NCI-H1092 (cell line): ENCODE measurements around the gene SCGB1D4.

Source experiments
- DNase-seq: peaks from one replicate; lab custom pipeline; 2025; lab: John Stamatoyannopoulos, UW

SCGB1D4 gene

DNA sequence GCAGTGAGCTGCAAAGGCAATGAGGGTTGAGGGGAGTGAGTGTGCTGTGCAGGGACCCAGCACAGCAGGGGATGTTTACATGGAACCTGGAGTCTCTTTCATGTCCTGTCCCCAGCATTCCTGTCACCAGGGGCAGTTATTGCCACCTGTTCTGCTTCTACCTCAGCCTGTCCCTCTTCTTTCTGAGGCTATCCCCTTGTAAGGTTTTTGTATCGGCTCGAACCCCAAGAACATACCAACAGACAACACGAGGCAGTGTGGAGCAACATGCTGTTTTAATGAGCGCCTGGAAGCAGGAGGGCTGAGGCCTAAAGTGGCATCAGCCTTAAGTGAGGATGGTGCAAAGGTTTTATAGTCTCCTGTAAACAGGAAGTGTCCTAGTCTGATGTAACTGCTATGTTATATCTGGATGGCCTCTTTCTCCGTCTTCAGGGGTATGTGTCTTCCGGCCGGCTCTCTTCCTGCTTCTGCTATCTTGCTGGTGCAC is 25.0 kb downstream of the SCGB1D4 start:
- DNase-seq, result no peak

- no peak for DNase-seq
Observed at GRCh38 chr11:62273284-62273683, 25.6 kb downstream of the SCGB1D4 start.

DNA sequence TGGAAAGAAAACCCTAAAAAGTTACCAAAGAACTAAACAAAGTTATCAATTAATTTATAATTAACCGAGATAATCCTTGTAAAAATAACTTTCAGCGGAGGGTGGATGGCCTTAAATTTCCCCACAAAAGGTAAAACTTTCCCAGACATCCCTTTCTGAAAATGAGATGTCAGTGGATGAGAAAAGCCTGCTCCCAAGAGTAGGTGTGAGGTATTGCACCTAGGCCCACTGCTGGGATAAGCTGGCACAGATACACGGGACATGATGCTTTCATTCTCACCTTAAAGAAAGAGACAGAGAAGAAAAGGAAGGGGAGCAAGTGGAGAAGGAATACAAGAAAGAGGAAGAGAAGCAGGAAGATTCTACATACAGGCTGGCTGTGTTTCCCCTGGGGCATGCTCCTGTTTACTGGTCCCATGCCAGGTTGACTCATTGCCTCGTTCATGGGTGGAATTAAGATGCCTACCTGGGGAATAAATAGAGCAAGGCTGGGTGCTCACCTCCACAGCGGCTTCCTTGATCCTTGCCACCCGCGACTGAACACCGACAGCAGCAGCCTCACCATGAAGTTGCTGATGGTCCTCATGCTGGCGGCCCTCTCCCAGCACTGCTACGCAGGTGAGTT is 29.1 kb downstream of the SCGB1D4 start, which contains the start of gene SCGB2A2:
Gene SCGB2A2 (plus strand): TSS at position 505 of the 625 bp plus-strand sequence. CDS start 59 bp downstream, at position 564.
- no peak for DNase-seq

GRCh38 chr11:62267576-62267975 is 31.3 kb downstream of the SCGB1D4 start:
- no peak for DNase-seq

DNA sequence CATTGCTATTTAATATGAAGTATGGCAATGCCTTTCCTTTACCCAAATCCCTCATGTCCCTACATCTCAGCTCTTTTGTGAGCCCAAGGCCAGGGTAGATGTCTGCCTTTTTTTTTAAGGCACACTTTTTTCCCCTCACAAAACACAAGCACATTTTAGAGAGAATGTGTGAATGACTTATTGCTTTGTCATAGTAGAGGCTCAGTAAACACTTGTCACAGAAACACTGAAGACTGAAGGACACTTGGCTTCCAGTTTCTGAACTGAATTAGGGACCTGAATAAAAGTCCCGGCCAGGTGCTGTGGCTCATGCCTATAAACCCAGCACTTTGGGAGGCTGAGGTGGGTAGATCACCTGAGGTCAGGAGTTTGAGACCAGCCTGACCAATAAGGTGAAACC is 31.8 kb downstream of the SCGB1D4 start:
- no peak for DNase-seq

GRCh38 chr11:62266558-62266957 is 32.3 kb downstream of the SCGB1D4 start:
- DNase-seq, result no peak

DNA sequence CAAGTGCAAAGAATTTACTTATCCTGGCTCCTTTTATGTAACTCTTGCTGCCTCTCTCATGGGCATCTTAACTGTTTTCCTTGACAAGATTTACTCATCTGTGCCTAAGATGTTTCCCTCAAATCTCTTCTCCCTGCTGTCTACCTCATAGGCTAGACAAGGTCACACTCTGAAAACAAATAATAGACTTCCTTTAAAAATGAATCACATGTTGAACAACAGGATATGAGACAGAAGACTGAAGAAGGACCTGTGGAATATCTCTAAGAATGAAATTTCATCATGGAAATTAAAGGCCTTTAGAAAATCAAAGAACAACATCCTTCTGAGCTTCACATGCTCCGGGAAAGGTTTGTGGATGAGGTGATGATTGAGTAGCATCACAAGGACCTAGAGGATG is 34.9 kb downstream of the SCGB1D4 start:
- no peak for DNase-seq

DNA sequence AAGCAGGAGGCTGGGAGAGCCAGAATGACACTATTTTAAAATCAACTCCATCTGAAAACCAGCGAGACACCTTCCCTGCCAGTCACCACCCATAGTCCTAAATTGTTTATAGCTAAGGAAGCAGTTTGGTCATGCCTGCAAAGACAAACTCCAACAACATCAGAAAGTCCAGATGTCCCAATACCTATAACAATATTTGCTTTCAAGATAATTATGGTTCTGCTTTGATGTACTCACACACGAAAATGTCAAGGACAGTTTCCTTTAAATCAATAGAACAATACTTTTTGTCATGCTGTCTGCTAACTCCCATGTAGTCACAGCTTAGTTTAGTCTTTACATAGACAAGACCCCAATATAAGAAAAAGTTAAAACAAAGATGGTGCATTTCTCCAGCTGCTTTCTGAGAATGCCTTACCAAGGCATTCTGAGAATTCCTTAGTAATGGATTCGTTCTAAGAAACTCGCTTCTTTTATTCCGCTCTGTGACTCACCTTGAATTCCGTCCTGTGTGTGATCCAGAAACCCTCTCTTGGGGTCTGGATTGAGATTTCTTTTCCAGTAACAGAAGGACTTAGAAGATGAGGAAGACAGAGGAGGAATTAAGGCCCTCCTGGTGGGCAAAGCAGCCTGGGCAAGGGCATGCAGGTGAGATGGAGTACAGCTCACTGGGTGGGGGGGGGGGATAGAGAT is 38.5 kb downstream of the SCGB1D4 start:
- DNase-seq, result no peak

DNA sequence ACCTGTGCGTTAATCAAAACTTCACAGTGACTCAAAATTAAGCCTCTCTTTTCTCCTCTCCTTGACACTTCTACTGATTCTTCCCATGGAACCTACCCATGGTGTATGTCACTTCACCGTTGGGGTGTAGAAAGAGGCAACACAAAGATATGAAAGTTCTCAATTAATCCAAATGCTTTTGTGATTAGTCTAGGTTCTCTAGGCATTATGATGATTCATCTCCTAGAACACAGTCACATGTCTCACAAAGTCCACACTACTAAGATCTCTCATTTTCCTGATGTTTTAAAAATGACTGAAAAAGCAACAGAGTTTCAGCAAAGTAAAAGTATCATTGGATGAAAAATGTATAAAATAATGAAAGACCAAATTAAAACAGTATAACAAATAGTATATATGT is 42.6 kb downstream of the SCGB1D4 start:
- no peak for DNase-seq

GRCh38 chr11:62253999-62254542 is 44.8 kb downstream of the SCGB1D4 start:
- no peak for DNase-seq

GRCh38 chr11:62251698-62252097 is 47.2 kb downstream of the SCGB1D4 start:
- no peak for DNase-seq
